Epithelial cell of proximal tubule (primary cell): ENCODE measurements around the gene DLG3. TPM values are rescaled to one million over a fixed set of nuclear protein-coding genes. Genes with fewer than 3 reads are reported as not detected.

Source experiments
- DNase-seq: peaks from one replicate; pipeline ENCODE4 v3.0.0-alpha.2; 2011; ENCODE audit warnings: low read depth
- H3K4me3 ChIP-seq: 2 replicates; pipeline ENCODE4 v1.5.1; 2011; ENCODE audit warnings: low read depth, mild to moderate bottlenecking, low read length
- CTCF ChIP-seq: conservative IDR thresholded peaks from 2 replicates; pipeline ENCODE4 v1.5.1; 2012; ENCODE audit warnings: low read depth, mild to moderate bottlenecking, low read length
- total RNA-seq: library from RNA; depleted of rRNA; stranded (reverse); fragments of >200 nt; gene quantifications from 2 replicates; pipeline ENCODE4 v1.2.3, GENCODE V29; 2015

Gene DLG3
- total RNA-seq, 1 donor from 2014 or later: 28.8 TPM

- no peak for TF ChIP-seq CTCF
- DNase-seq: no peak
- no peak overlapping the region for H3K4me3 ChIP-seq
Observed at GRCh38 chrX:70437011-70437410, 7.6 kb upstream of the DLG3 start.

- DNase-seq: no peak
- TF ChIP-seq CTCF: no peak
Observed at GRCh38 chrX:70437921-70438665, 6.5 kb upstream of the DLG3 start.

GRCh38 chrX:70439016-70439415 lies 5.6 kb upstream of the DLG3 start:
- H3K4me3 ChIP-seq: no peak overlapping the region
- no peak for DNase-seq
- no peak for TF ChIP-seq CTCF

More at GRCh38 chrX:70437921-70438665, 6.5 kb upstream of the DLG3 start:
- no peak overlapping the region for H3K4me3 ChIP-seq

GRCh38 chrX:70442224-70442623 lies 2.4 kb upstream of the DLG3 start:
- DNase-seq: no peak
- no peak overlapping the region for H3K4me3 ChIP-seq
- no peak for TF ChIP-seq CTCF

- H3K4me3 ChIP-seq: no peak overlapping the region
- no peak for TF ChIP-seq CTCF
- no peak for DNase-seq
Observed at GRCh38 chrX:70444946-70445656, 466 bp downstream of the DLG3 start.

- no peak for DNase-seq
- H3K4me3 ChIP-seq: no peak overlapping the region
- no peak for TF ChIP-seq CTCF
Observed at GRCh38 chrX:70445951-70446350, 1.3 kb downstream of the DLG3 start.
